H9 (cell line): Measurements from ENCODE around the gene PIP5K1C. TPM values are rescaled to one million over a fixed set of nuclear protein-coding genes. Genes with fewer than 3 reads are reported as not detected.

ENCODE experiments used
- DNase-seq: peaks from one replicate; pipeline ENCODE4 v3.0.0-alpha.2; 2017
- H2AFZ ChIP-seq: one replicate; pipeline ENCODE4 v1.6.1; 2013; ENCODE audit warnings: mild to moderate bottlenecking, low read length, control low read depth, moderate library complexity
- H2AK5ac ChIP-seq: 2 replicates; pipeline ENCODE4 v1.6.1; 2013; ENCODE audit warnings: low read length, control low read depth, mixed read lengths; ENCODE audit not compliant: insufficient read length
- H2BK120ac ChIP-seq: one replicate; pipeline ENCODE4 v1.6.1; 2013; ENCODE audit warnings: low read depth, mild to moderate bottlenecking, low read length, control low read depth, inconsistent platforms; ENCODE audit not compliant: poor library complexity, severe bottlenecking
- H2BK12ac ChIP-seq: 2 replicates; pipeline ENCODE4 v1.6.1; 2013; ENCODE audit warnings: low read length, control low read depth, mixed read lengths, low read depth; ENCODE audit not compliant: insufficient read length
- H2BK15ac ChIP-seq: 2 replicates; pipeline ENCODE4 v1.6.1; 2013; ENCODE audit warnings: low read depth, low read length, control low read depth
- H2BK20ac ChIP-seq: one replicate; pipeline ENCODE4 v1.6.1; 2013; ENCODE audit warnings: low read depth, mild to moderate bottlenecking, low read length, control low read depth, inconsistent platforms; ENCODE audit not compliant: poor library complexity, severe bottlenecking
- H2BK5ac ChIP-seq: 2 replicates; pipeline ENCODE4 v1.6.1; 2013; ENCODE audit warnings: low read length, control low read depth, mixed read lengths; ENCODE audit not compliant: insufficient read length
- H3K14ac ChIP-seq: 2 replicates; pipeline ENCODE4 v1.6.1; 2013; ENCODE audit warnings: low read length, control low read depth; ENCODE audit not compliant: insufficient read depth
- H3K18ac ChIP-seq: 2 replicates; pipeline ENCODE4 v1.6.1; 2013; ENCODE audit warnings: low read depth, mild to moderate bottlenecking, mixed read lengths, low read length, control low read depth; ENCODE audit not compliant: insufficient read length
- H3K23ac ChIP-seq: 2 replicates; pipeline ENCODE4 v1.6.1; 2013; ENCODE audit warnings: low read length, control low read depth, mixed read lengths, low read depth; ENCODE audit not compliant: insufficient read length
- H3K23me2 ChIP-seq: 2 replicates; pipeline ENCODE4 v1.6.1; 2013; ENCODE audit warnings: low read depth, mild to moderate bottlenecking, mixed read lengths, low read length, control low read depth; ENCODE audit not compliant: insufficient read length, poor library complexity, severe bottlenecking
- H3K27ac ChIP-seq: 2 replicates; pipeline ENCODE4 v1.5.1; 2013; ENCODE audit warnings: low read length, control low read depth, mixed read lengths, low read depth; ENCODE audit not compliant: insufficient read length
- H3K27me3 ChIP-seq: 2 replicates; pipeline ENCODE4 v1.6.1; 2013; ENCODE audit warnings: low read length, control low read depth, inconsistent platforms; ENCODE audit not compliant: insufficient read depth
- H3K4ac ChIP-seq: 2 replicates; pipeline ENCODE4 v1.6.1; 2013; ENCODE audit warnings: low read depth, mild to moderate bottlenecking, control low read depth, inconsistent platforms, low read length, moderate library complexity
- H3K4me1 ChIP-seq: 2 replicates; pipeline ENCODE4 v1.6.1; 2013; ENCODE audit warnings: low read length, control low read depth, inconsistent platforms; ENCODE audit not compliant: insufficient read depth
- H3K4me2 ChIP-seq: 2 replicates; pipeline ENCODE4 v1.6.1; 2013; ENCODE audit warnings: low read length, control low read depth, mixed read lengths; ENCODE audit not compliant: insufficient read length, insufficient read depth
- H3K56ac ChIP-seq: 2 replicates; pipeline ENCODE4 v1.6.1; 2013; ENCODE audit warnings: low read depth, mild to moderate bottlenecking, mixed read lengths, low read length, control low read depth; ENCODE audit not compliant: insufficient read length
- H3K79me1 ChIP-seq: 2 replicates; pipeline ENCODE4 v1.6.1; 2013; ENCODE audit warnings: low read depth, mild to moderate bottlenecking, moderate library complexity, low read length, control low read depth, inconsistent platforms; ENCODE audit not compliant: insufficient read depth, poor library complexity, severe bottlenecking
- H3K79me2 ChIP-seq: 2 replicates; pipeline ENCODE4 v1.6.1; 2013; ENCODE audit warnings: low read length, control low read depth, inconsistent platforms; ENCODE audit not compliant: insufficient read depth
- H3K9ac ChIP-seq: 2 replicates; pipeline ENCODE4 v1.6.1; 2013; ENCODE audit warnings: low read length, control low read depth, mixed read lengths; ENCODE audit not compliant: insufficient read length; ENCODE audit errors: extremely low read depth
- H3K9me3 ChIP-seq: one replicate; pipeline ENCODE4 v1.6.1; 2013; ENCODE audit warnings: low read depth, low read length, inconsistent platforms; ENCODE audit not compliant: control insufficient read depth
- H3T11ph ChIP-seq: one replicate; pipeline ENCODE4 v1.6.1; 2013; ENCODE audit warnings: mild to moderate bottlenecking, low read length, control low read depth, inconsistent platforms
- H4K20me1 ChIP-seq: one replicate; pipeline ENCODE4 v1.6.1; 2013; ENCODE audit not compliant: control insufficient read depth, insufficient read length, insufficient read depth
- H4K5ac ChIP-seq: 2 replicates; pipeline ENCODE4 v1.6.1; 2013; ENCODE audit warnings: low read depth, mild to moderate bottlenecking, mixed read lengths, low read length, control low read depth; ENCODE audit not compliant: insufficient read length
- H4K8ac ChIP-seq: replicated peaks from 2 replicates; pipeline ENCODE4 v1.6.1; 2013; ENCODE audit warnings: low read length, control low read depth, mixed read lengths, low read depth; ENCODE audit not compliant: insufficient read length
- H4K91ac ChIP-seq: 2 replicates; pipeline ENCODE4 v1.6.1; 2013; ENCODE audit warnings: low read depth, mild to moderate bottlenecking, moderate library complexity, mixed read lengths, low read length, control low read depth; ENCODE audit not compliant: insufficient read length
- H3K27ac Mint-ChIP-seq, 3 experiments: 2 replicates in 2 of 3; 3 replicates in 1 of 3; pipeline ENCODE4 v1.8.0; 2020 to 2021; ENCODE audit warnings: mixed read lengths in 3 of 3, mild to moderate bottlenecking in 1 of 3, moderate library complexity in 1 of 3
- H3K27me3 Mint-ChIP-seq: 2 replicates; pipeline ENCODE4 v1.8.0; 2021; ENCODE audit warnings: low read depth, mild to moderate bottlenecking, moderate library complexity, mixed read lengths
- H3K36me3 Mint-ChIP-seq, 3 experiments: 2 replicates in 2 of 3; 3 replicates in 1 of 3; pipeline ENCODE4 v1.8.0; 2020 to 2021; ENCODE audit warnings: low read depth in 3 of 3, mixed read lengths in 3 of 3; ENCODE audit not compliant: insufficient read depth in 1 of 3
- H3K4me1 Mint-ChIP-seq, 2 experiments: 2 replicates each; pipeline ENCODE4 v1.8.0; 2020; ENCODE audit warnings: mixed read lengths in 2 of 2
- H3K4me3 Mint-ChIP-seq, 2 experiments: 2 replicates in 1 of 2; 3 replicates in 1 of 2; pipeline ENCODE4 v1.8.0; 2020 to 2021; ENCODE audit warnings: mild to moderate bottlenecking in 2 of 2, mixed read lengths in 2 of 2, moderate library complexity in 1 of 2
- H3K9me3 Mint-ChIP-seq, 2 experiments: 2 replicates in 1 of 2; 3 replicates in 1 of 2; pipeline ENCODE4 v1.8.0; 2020; ENCODE audit warnings: mild to moderate bottlenecking in 2 of 2, mixed read lengths in 2 of 2, moderate library complexity in 1 of 2
- WGBS: extraction: QIAGEN DNeasy Blood & Tissue Kit; methylation state at CpG from one replicate; pipeline ENCODE4 v1.1.7; 2013; ENCODE audit warnings: missing lambda C conversion rate, low lambda C conversion rate, mixed read lengths; ENCODE audit not compliant: insufficient read length; ENCODE audit errors: extremely low coverage; 5-methylcytosine and 5-hydroxymethylcytosine counted together
- total RNA-seq: library from RNA; stranded (reverse); gene quantifications from 2 replicates; pipeline ENCODE4 v1.2.1, GENCODE V29; 2021
- TF ChIP-seq, protein P1 (sequence below): fragments of 200-600 bp; sonication (generic); conservative IDR thresholded peaks from 3 replicates; pipeline ENCODE4 v1.8.0; 2021; ENCODE audit warnings: antibody characterized with exemption, mild to moderate bottlenecking

Gene PIP5K1C
- total RNA-seq, 1 experiment from 2014 or later = 41.7 TPM

DNA sequence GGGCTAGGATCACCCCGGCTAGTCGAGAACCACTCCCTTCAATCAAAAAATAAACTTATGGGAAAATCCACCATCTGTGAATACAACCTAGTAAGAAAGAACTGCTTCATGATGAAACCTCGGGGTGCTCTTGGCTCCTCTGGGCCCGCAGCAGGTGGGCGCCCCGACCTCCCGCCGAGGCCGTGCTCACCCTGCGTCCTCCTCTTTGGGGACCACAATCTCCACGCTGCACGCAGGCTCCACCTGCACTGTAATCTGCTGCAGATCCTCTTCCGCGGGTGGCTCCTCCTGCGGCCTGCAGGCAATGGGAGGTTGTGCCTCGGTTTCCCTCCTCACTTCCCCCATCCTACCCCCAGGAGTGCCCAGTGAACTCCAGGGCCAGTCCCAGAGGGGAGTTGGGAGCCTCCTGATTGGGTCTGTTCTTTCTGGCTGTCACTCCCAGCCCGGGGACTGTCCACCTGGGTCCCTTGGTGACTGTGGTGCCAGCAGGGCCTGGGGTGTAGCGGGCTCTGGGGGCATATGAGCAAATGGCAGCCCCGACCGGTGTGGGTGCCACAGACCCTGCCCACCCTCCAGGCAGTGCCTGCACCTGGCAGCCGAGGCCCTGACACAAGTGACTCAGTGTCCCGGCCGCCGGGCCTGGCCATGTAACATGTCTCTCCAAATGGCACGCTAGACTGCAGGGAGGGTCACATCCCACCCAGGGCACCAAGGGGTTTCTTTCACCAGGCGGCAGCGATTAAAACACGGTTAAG, 58.6 kb downstream of the PIP5K1C start:
- Mint-ChIP-seq H3K4me3 (no peak overlapping the region), H3K27me3 (no peaks in the 10 kb centered on the region), H3K27ac (no peak overlapping the region), H3K36me3 (peaks cover 10 to 32% (median 29%) of the 10 kb centered on the region in 3 experiments; a peak in 6 of 7 replicates), H3K9me3 (no peaks in the 10 kb centered on the region), H3K4me1 (no peaks in the 10 kb centered on the region)
- TF ChIP-seq, protein P1, sequence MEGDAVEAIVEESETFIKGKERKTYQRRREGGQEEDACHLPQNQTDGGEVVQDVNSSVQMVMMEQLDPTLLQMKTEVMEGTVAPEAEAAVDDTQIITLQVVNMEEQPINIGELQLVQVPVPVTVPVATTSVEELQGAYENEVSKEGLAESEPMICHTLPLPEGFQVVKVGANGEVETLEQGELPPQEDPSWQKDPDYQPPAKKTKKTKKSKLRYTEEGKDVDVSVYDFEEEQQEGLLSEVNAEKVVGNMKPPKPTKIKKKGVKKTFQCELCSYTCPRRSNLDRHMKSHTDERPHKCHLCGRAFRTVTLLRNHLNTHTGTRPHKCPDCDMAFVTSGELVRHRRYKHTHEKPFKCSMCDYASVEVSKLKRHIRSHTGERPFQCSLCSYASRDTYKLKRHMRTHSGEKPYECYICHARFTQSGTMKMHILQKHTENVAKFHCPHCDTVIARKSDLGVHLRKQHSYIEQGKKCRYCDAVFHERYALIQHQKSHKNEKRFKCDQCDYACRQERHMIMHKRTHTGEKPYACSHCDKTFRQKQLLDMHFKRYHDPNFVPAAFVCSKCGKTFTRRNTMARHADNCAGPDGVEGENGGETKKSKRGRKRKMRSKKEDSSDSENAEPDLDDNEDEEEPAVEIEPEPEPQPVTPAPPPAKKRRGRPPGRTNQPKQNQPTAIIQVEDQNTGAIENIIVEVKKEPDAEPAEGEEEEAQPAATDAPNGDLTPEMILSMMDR = no peak
- no peak for DNase-seq
- Histone ChIP-seq H3K4ac (no peak overlapping the region), H3K18ac (no peak overlapping the region), H3K56ac (no peak overlapping the region), H3K9me3 (no peaks in the 10 kb centered on the region), H3K23me2 (no peaks in the 10 kb centered on the region), H3K4me1 (no peaks in the 10 kb centered on the region), H3T11ph (no peak overlapping the region), H2BK15ac (no peak overlapping the region), H4K8ac (no peak overlapping the region), H2BK12ac (no peak overlapping the region), H2AFZ (no peak overlapping the region), H3K79me1 (no peaks in the 10 kb centered on the region), H2AK5ac (no peak overlapping the region), H3K23ac (no peak overlapping the region), H4K20me1 (no peaks in the 10 kb centered on the region), H3K14ac (no peak overlapping the region), H2BK120ac (no peak overlapping the region), H3K9ac (no peak overlapping the region), H3K27me3 (no peaks in the 10 kb centered on the region), H3K27ac (no peak overlapping the region), H3K4me2 (no peak overlapping the region), H4K5ac (no peak overlapping the region), H2BK5ac (no peak overlapping the region), H2BK20ac (no peak overlapping the region), H3K79me2 (no peaks in the 10 kb centered on the region), H4K91ac (no peak overlapping the region)
- no CpG with 5 or more reads among the region's 28 CpGs for WGBS
